Prostate gland (tissue), 2 donors: ENCODE results near the gene CCL5. TPM values are rescaled to one million over a fixed set of nuclear protein-coding genes. Genes with fewer than 3 reads are reported as not detected.

Experiments
- DNase-seq: peaks from one replicate; pipeline ENCODE4 v3.0.0-alpha.2; 2019; ENCODE audit warnings: low spot score
- H3K27ac ChIP-seq, 2 donors: fragments of 200-600 bp; sonication (generic); 2 replicates each; pipeline ENCODE4 v1.5.1; 2017 to 2019
- H3K27me3 ChIP-seq: fragments of 200-600 bp; sonication (generic); replicated peaks from 2 replicates; pipeline ENCODE4 v1.5.1; 2019; ENCODE audit not compliant: insufficient read depth
- H3K36me3 ChIP-seq, 2 donors: fragments of 200-600 bp; sonication (generic); 1 replicate in 1 of 2; 2 replicates in 1 of 2; pipeline versions ENCODE4 v1.5.1 to v1.8.1; 2017 to 2019
- H3K4me1 ChIP-seq: fragments of 200-600 bp; sonication (generic); replicated peaks from 2 replicates; pipeline ENCODE4 v1.5.1; 2019
- H3K4me3 ChIP-seq, 2 donors: fragments of 200-600 bp; sonication (generic); 2 replicates each; pipeline ENCODE4 v1.5.1; 2017 to 2019
- H3K9me3 ChIP-seq: fragments of 200-600 bp; sonication (generic); 2 replicates; pipeline ENCODE4 v1.5.1; 2017
- POLR2A ChIP-seq: fragments of 450-650 bp; IDR thresholded peaks from one replicate; pipeline ENCODE4 v1.6.1; 2016; ENCODE audit warnings: antibody characterized with exemption, mild to moderate bottlenecking
- POLR2AphosphoS5 ChIP-seq: sonication (generic); formaldehyde crosslinking; IDR thresholded peaks from one replicate; pipeline ENCODE4 v1.6.1; 2017; ENCODE audit warnings: antibody characterized with exemption
- WGBS: methylation state at CpG from one replicate; pipeline ENCODE4 v1.1.5; 2018; 5-methylcytosine and 5-hydroxymethylcytosine counted together
- intact Hi-C: fragments of 100-400 bp; cut with DNase I; formaldehyde crosslinking; loops from one replicate; pipeline ENCODE4 v1.14.2; 2022
- total RNA-seq, 2 donors: library from RNA; depleted of rRNA; stranded (reverse); fragments of >200 nt; gene quantifications; one replicate each; pipeline ENCODE4 v1.1.0, GENCODE V29; 2016
- TF ChIP-seq, protein P1 (sequence below), 4 experiments: fragments of 200-600 bp in 2 of 4; fragments of 450-650 bp in 2 of 4; sonication (generic) in 2 of 4; IDR thresholded peaks; 1 replicate in 3 of 4; 2 replicates in 1 of 4; pipeline ENCODE4 v1.5.1; 2016 to 2019; ENCODE audit warnings: antibody characterized with exemption in 4 of 4, mild to moderate bottlenecking in 2 of 4, moderate library complexity in 2 of 4

Gene CCL5
- total RNA-seq, 2 donors from 2014 or later: 1.2 to 4.5 TPM

DNA sequence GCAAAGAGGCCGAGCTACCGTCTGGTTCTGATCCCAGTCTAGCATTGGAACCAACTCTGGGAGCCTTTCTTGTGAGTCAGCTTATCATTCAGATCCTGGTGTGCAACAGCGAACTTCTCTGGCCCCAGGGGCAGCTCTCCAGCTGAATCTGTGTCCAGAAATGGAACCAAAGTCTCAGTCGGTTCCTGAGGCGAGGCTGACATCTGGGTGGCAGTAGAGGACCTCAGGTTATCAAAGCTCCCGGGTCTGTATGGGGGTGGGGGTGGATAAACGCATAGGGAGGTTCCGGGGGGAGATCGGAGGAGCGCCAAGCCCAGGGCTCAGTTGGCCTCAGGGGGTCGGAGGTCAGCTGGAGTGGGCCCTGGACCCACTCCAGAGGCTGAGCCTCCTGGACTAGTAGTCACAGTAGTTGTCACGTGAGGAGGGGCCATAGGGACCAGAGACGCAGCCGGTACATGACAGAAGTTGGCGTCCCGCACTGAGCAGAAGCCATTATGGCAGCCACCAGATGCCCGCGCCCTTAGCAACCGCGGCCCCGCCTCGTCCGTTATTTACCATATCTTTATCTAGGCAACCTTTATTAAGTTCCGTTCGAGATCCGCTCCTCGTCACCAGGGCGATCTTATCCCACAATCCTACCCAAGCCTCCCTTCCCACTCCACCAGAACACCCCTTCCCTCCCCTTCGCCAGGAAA is 37.5 kb upstream of the CCL5 start:
- 96% methylated on average over 25 of the region's 29 CpGs for WGBS
- Histone ChIP-seq H3K4me1 (no peaks in the 10 kb centered on the region), H3K27ac (no peak overlapping the region), H3K4me3 (no peak overlapping the region), H3K9me3 (no peaks in the 10 kb centered on the region), H3K36me3 (no peaks in the 10 kb centered on the region), H3K27me3 (no peaks in the 10 kb centered on the region)
- DNase-seq: no peak
- intact Hi-C loops: no loop called here
- no peak for TF ChIP-seq POLR2AphosphoS5
- no peak for TF ChIP-seq POLR2A
- TF ChIP-seq, protein P1, sequence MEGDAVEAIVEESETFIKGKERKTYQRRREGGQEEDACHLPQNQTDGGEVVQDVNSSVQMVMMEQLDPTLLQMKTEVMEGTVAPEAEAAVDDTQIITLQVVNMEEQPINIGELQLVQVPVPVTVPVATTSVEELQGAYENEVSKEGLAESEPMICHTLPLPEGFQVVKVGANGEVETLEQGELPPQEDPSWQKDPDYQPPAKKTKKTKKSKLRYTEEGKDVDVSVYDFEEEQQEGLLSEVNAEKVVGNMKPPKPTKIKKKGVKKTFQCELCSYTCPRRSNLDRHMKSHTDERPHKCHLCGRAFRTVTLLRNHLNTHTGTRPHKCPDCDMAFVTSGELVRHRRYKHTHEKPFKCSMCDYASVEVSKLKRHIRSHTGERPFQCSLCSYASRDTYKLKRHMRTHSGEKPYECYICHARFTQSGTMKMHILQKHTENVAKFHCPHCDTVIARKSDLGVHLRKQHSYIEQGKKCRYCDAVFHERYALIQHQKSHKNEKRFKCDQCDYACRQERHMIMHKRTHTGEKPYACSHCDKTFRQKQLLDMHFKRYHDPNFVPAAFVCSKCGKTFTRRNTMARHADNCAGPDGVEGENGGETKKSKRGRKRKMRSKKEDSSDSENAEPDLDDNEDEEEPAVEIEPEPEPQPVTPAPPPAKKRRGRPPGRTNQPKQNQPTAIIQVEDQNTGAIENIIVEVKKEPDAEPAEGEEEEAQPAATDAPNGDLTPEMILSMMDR (IDR thresholded peaks at IDR 0.05): no peak

DNA sequence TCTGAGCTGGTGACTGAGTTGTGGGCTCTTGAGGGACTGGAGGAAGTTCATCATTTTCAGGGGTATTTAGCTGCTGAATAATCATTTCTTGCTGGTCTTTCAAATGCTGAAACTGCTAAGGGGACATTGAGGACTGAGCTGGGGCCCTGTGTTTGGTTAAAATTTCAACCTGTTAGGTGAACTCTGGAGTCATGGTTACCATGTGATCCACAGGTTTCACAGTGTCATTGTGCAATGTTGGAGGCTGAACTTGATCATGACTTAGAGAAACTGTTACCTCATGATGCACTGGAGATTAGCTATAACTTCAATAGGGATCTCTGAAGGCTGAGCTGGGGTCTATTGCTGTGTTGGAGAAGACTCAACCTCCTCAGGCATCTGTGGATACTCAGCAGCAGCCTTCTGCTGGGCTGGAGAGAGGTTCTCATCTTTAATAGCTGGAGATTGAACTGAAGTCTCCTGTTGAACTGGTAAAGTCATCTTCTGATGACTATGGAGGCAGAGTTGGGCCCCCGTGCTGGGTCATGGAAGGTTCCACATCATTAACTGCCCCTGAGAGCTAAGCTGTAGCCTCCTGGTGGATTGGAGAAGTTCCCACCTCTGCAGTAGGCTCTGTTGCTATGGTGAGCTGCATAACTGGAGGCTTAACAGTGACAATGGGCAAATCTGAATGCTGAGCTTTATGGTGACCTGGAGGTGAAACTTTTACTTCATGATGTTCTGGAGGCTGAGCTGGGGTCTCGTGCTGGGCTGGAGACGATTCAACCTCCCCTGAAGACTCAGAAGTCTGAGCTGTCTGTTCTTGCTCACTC is 35.2 kb upstream of the CCL5 start:
- 86% methylated on average over 3 of the region's 3 CpGs for WGBS
- intact Hi-C loops: no loop called here

DNA sequence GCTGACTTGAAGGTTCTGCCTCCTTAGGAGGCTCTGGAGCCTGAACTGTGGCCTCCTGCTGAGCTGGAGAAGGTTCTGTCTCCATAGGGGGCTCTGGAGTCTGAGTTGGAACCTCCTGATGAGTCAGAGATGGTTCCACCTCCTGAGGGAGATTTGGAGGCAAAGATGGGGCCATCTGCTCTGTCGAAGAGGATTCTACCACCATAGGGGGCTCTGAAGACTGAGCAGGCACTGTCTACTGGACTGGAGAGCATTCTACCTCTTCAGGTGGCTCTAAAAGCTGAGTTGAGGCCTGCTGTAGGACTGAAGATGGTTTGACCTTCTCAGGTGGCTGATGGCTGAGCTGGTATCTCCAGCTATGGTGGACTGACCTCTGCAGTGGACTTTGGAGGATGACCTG is 34.2 kb upstream of the CCL5 start:
- intact Hi-C loops: no loop called here
- H3K27ac ChIP-seq: no peak overlapping the region
- no peaks in the 10 kb centered on the region for H3K36me3 ChIP-seq
- H3K27me3 ChIP-seq: no peaks in the 10 kb centered on the region
- WGBS: 100% methylated on average over 1 of the region's 1 CpG
- TF ChIP-seq POLR2AphosphoS5 (no peak), POLR2A (no peak)
- TF ChIP-seq, protein P1 (IDR thresholded peaks at IDR 0.05): no peak
- no peaks in the 10 kb centered on the region for H3K4me1 ChIP-seq
- no peak for DNase-seq
- no peaks in the 10 kb centered on the region for H3K9me3 ChIP-seq
- no peak overlapping the region for H3K4me3 ChIP-seq

More for the DNA sequence above, 35.2 kb upstream of the CCL5 start:
- DNase-seq: no peak
- TF ChIP-seq POLR2A (no peak), POLR2AphosphoS5 (no peak)
- TF ChIP-seq, protein P1 (IDR thresholded peaks at IDR 0.05): no peak
- Histone ChIP-seq H3K27me3 (no peaks in the 10 kb centered on the region), H3K4me3 (no peak overlapping the region), H3K27ac (no peak overlapping the region), H3K36me3 (no peaks in the 10 kb centered on the region), H3K9me3 (no peaks in the 10 kb centered on the region), H3K4me1 (no peaks in the 10 kb centered on the region)

DNA sequence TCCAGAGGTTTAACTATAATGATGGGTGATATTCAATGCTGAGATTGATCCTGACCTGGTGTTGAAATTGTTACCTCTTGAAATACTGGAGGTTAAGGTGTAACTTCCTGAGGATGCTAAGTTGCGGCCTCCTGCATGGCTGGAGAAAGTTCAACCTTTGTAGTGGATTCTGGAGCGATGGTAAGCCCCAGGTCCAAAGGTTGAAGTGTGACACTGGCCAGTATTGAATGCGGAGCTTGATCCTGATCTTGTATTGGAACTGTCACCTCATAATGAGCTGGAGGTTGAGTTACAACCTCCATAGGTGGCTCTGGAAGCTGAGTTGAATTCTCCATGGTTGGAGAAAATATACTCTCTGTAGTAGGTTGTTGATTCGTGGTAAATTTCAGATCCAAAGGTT is 33.4 kb upstream of the CCL5 start:
- no peaks in the 10 kb centered on the region for H3K4me1 ChIP-seq
- no peak overlapping the region for H3K27ac ChIP-seq
- no peaks in the 10 kb centered on the region for H3K27me3 ChIP-seq
- no peaks in the 10 kb centered on the region for H3K36me3 ChIP-seq
- TF ChIP-seq POLR2A: no peak
- intact Hi-C loops: no loop called here
- H3K4me3 ChIP-seq: no peak overlapping the region
- DNase-seq: no peak
- H3K9me3 ChIP-seq: no peaks in the 10 kb centered on the region
- WGBS: 98% methylated on average over 4 of the region's 4 CpGs

DNA sequence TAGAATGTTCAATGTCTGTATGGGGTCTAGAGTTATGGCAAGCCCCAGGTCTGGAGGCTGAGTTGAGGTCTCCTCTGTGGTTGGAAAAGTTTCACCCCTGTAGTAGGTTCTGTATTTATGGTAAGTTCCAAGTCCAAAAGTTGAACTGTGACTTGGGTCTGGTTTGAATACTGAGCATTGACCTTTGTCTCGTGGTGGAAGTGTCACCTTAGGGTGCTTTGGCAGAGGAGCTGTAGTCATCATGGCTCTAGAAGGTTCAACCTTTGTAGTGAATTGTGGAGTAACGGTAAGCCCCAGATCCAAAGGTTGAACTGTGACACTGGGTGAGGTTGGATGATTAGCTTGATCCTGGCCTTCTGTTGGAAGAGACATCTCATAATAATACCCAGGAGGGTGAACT is 32.8 kb upstream of the CCL5 start:
- H3K27me3 ChIP-seq: no peaks in the 10 kb centered on the region
- H3K27ac ChIP-seq: no peak overlapping the region
- no peaks in the 10 kb centered on the region for H3K36me3 ChIP-seq
- TF ChIP-seq, protein P1 (IDR thresholded peaks at IDR 0.05): no peak
- TF ChIP-seq POLR2A (no peak), POLR2AphosphoS5 (no peak)
- no peak overlapping the region for H3K4me3 ChIP-seq
- intact Hi-C loops: no loop called here
- DNase-seq: no peak
- no peaks in the 10 kb centered on the region for H3K9me3 ChIP-seq
- no peaks in the 10 kb centered on the region for H3K4me1 ChIP-seq
- 90% methylated on average over 2 of the region's 2 CpGs for WGBS
